K562 (cell line): ENCODE data around the gene CSF2. TPM values are rescaled to one million over a fixed set of nuclear protein-coding genes. Genes with fewer than 3 reads are reported as not detected.

Experiments
- ADNP ChIP-seq: fragments of 200-800 bp; sonication (Bioruptor generic); IDR thresholded peaks from 2 replicates; pipeline ENCODE4 v1.6.1; 2016; ENCODE audit warnings: missing genetic modification characterization, missing compliant biosample characterization
- ERF ChIP-seq: fragments of 450-650 bp; formaldehyde crosslinking; IDR thresholded peaks from 2 replicates; pipeline ENCODE4 v1.4.0; 2020; ENCODE audit warnings: mild to moderate bottlenecking, mixed read lengths
- FOXA3 ChIP-seq, 2 experiments: fragments of 450-650 bp in 1 of 2; sonication (generic) in 1 of 2; formaldehyde crosslinking; IDR thresholded peaks in 1 of 2; conservative IDR thresholded peaks in 1 of 2; 2 replicates each; pipeline versions ENCODE4 v1.4.0 to v1.8.0; 2020 to 2022; ENCODE audit warnings: mild to moderate bottlenecking in 2 of 2, missing genetic modification reagents in 1 of 2
- KLF6 ChIP-seq: fragments of 250-450 bp; sonication (Bioruptor Pico); IDR thresholded peaks from 2 replicates; pipeline ENCODE4 v1.4.0; 2020; ENCODE audit warnings: mild to moderate bottlenecking, moderate library complexity, borderline replicate concordance
- MXI1 ChIP-seq: IDR thresholded peaks from 2 replicates; pipeline ENCODE4 v1.6.1; 2011; ENCODE audit warnings: low read depth, mild to moderate bottlenecking, improper control_type of control experiment, low read length
- NFIC ChIP-seq: fragments of 450-650 bp; IDR thresholded peaks from 2 replicates; pipeline ENCODE4 v1.6.1; 2017; ENCODE audit warnings: mild to moderate bottlenecking, inconsistent platforms
- POLR2A ChIP-seq: fragments of 450-650 bp; conservative IDR thresholded peaks from 2 replicates; pipeline ENCODE4 v1.6.1; 2016
- PRDM10 ChIP-seq: fragments of 450-650 bp; IDR thresholded peaks from 2 replicates; pipeline ENCODE4 v1.6.1; 2018; ENCODE audit not compliant: partially characterized antibody
- PRMT5 ChIP-seq: sonication (generic); formaldehyde crosslinking; IDR thresholded peaks from 2 replicates; pipeline ENCODE4 v1.5.0; 2020; ENCODE audit warnings: missing genetic modification reagents
- RAD21 ChIP-seq, 2 experiments: fragments of 250-450 bp in 1 of 2; fragments of 450-650 bp in 1 of 2; sonication (Bioruptor Pico) in 1 of 2; formaldehyde crosslinking in 1 of 2; IDR thresholded peaks in 1 of 2; conservative IDR thresholded peaks in 1 of 2; 2 replicates each; pipeline versions ENCODE4 v1.4.0 to v1.8.0; 2020 to 2022; ENCODE audit warnings: mild to moderate bottlenecking in 2 of 2, moderate library complexity in 1 of 2
- THRA ChIP-seq: fragments of 450-650 bp; IDR thresholded peaks from 2 replicates; pipeline ENCODE4 v1.6.1; 2017; ENCODE audit warnings: mild to moderate bottlenecking, moderate library complexity
- ZNF589 ChIP-seq: fragments of 200-800 bp; sonication (Bioruptor generic); IDR thresholded peaks from 2 replicates; pipeline ENCODE4 v1.6.1; 2016; ENCODE audit warnings: low read depth, missing genetic modification characterization, missing compliant biosample characterization
- polyA plus RNA-seq, 8 experiments: library from polyadenylated mRNA; depleted of rRNA in 4 of 8; stranded (reverse) in 5 of 8; unstranded in 3 of 8; fragments of >200 nt; fragmentation: Nextera tagmentation in 2 of 8; fragmentation: Illumina TruSeq in 1 of 8; extraction: Ambion mirVana in 2 of 8; extraction: Trizol in 1 of 8; gene quantifications; 2 replicates each; pipeline versions ENCODE4 v1.2.1 to v1.2.3, GENCODE V29; 2011 to 2014; ENCODE audit warnings: inconsistent platforms in 1 of 8, missing spikeins in 1 of 8
- total RNA-seq, 7 experiments: library from RNA; depleted of rRNA in 6 of 7; stranded (reverse); fragments of >200 nt in 6 of 7; fragmentation: Illumina TruSeq in 2 of 7; extraction: Trizol in 2 of 7; gene quantifications; 2 replicates each; pipeline versions ENCODE4 v1.2.1 to v1.2.3, GENCODE V29; 2011 to 2021; ENCODE audit warnings: low replicate concordance in 1 of 7
- TF ChIP-seq, protein P1 (sequence below), 2 experiments: fragments of 450-650 bp; formaldehyde crosslinking in 1 of 2; IDR thresholded peaks; 2 replicates each; pipeline versions ENCODE4 v1.4.0 to v1.6.1; 2014 to 2020; ENCODE audit warnings: mild to moderate bottlenecking in 2 of 2, borderline replicate concordance in 1 of 2, low read depth in 1 of 2

CSF2 gene
- total and polyA plus RNA-seq, 9 of the 15 experiments (the other 6 are each of a cell fraction or from before 2014, with no cell fraction given), result 0.25 to 0.29 TPM; not detected in 7

- TF ChIP-seq FOXA3 (CRISPR knock-in tag; conservative IDR thresholded peaks at IDR 0.05 in 1 of 2, IDR thresholded peaks at IDR 0.05 in 1 of 2), result no peak
- TF ChIP-seq PRMT5 (CRISPR knock-in tag), result no peak
- peak; percentile 89 for TF ChIP-seq ZNF589 (CRISPR knock-in tag)
- TF ChIP-seq POLR2A, result no peak
- TF ChIP-seq PRDM10, result peak; percentile 88
- peak in 1 of 2 experiments; percentile 38; a peak in 2 of 4 replicates for TF ChIP-seq RAD21 (CRISPR knock-in tag; conservative IDR thresholded peaks at IDR 0.05 in 1 of 2, IDR thresholded peaks at IDR 0.05 in 1 of 2)
- no peak for TF ChIP-seq THRA
- TF ChIP-seq MXI1, result no peak
- TF ChIP-seq ADNP (tag), result no peak
- TF ChIP-seq NFIC, result no peak
- TF ChIP-seq, protein P1, sequence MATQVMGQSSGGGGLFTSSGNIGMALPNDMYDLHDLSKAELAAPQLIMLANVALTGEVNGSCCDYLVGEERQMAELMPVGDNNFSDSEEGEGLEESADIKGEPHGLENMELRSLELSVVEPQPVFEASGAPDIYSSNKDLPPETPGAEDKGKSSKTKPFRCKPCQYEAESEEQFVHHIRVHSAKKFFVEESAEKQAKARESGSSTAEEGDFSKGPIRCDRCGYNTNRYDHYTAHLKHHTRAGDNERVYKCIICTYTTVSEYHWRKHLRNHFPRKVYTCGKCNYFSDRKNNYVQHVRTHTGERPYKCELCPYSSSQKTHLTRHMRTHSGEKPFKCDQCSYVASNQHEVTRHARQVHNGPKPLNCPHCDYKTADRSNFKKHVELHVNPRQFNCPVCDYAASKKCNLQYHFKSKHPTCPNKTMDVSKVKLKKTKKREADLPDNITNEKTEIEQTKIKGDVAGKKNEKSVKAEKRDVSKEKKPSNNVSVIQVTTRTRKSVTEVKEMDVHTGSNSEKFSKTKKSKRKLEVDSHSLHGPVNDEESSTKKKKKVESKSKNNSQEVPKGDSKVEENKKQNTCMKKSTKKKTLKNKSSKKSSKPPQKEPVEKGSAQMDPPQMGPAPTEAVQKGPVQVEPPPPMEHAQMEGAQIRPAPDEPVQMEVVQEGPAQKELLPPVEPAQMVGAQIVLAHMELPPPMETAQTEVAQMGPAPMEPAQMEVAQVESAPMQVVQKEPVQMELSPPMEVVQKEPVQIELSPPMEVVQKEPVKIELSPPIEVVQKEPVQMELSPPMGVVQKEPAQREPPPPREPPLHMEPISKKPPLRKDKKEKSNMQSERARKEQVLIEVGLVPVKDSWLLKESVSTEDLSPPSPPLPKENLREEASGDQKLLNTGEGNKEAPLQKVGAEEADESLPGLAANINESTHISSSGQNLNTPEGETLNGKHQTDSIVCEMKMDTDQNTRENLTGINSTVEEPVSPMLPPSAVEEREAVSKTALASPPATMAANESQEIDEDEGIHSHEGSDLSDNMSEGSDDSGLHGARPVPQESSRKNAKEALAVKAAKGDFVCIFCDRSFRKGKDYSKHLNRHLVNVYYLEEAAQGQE (IDR thresholded peaks at IDR 0.05; ENCODE audit: borderline replicate concordance), result 0 out of 2 replicates have a peak, but pooled peaks have one; percentile 2
- TF ChIP-seq, protein P1 (CRISPR knock-in tag; IDR thresholded peaks at IDR 0.05; ENCODE audit: low read depth), result no peak
- TF ChIP-seq ERF (CRISPR knock-in tag), result peak; percentile 12; the same call in 1 of the 2 replicates
- no peak; the same call in 1 of the 2 replicates for TF ChIP-seq KLF6 (CRISPR knock-in tag)
These were observed 2.9 kb upstream of the CSF2 start (continued) for GRCh38 chr5:132070460-132071337.
